T follicular helper cell (primary cell): ENCODE measurements around the gene AP5B1.
"Not testable (repeated sequence)": the region's sequence is repeated elsewhere in the genome, so short reads cannot be mapped to it uniquely, and the experiment has no call there.

Experiments
- DNase-seq: peaks from one replicate; pipeline ENCODE4 v3.0.0-alpha.2; 2020; ENCODE audit warnings: low read depth

Gene AP5B1

GRCh38 chr11:65767406-65767805 lies 13.4 kb downstream of the AP5B1 start:
- DNase-seq, result no peak

GRCh38 chr11:65766535-65766934 lies 14.2 kb downstream of the AP5B1 start:
- DNase-seq, result no peak

- DNase-seq, result no peak
These were observed 16.3 kb downstream of the AP5B1 start for GRCh38 chr11:65764434-65764833.

GRCh38 chr11:65762816-65763215 lies 18.0 kb downstream of the AP5B1 start:
- DNase-seq, result not testable (repeated sequence)

GRCh38 chr11:65762169-65762568 lies 18.6 kb downstream of the AP5B1 start:
- not testable (repeated sequence) for DNase-seq

GRCh38 chr11:65745049-65745448 lies 35.7 kb downstream of the AP5B1 start:
- no peak for DNase-seq

GRCh38 chr11:65744699-65745042 lies 36.1 kb downstream of the AP5B1 start:
- no peak for DNase-seq

- no peak for DNase-seq
These were observed 36.6 kb downstream of the AP5B1 start for GRCh38 chr11:65744026-65744698.

GRCh38 chr11:65743681-65744025 lies 37.1 kb downstream of the AP5B1 start:
- DNase-seq, result no peak

- no peak for DNase-seq
These were observed 38.4 kb downstream of the AP5B1 start for GRCh38 chr11:65742353-65742752.

- no peak for DNase-seq
These were observed 39.6 kb downstream of the AP5B1 start for GRCh38 chr11:65741185-65741584.

- DNase-seq, result no peak
These were observed 41.8 kb downstream of the AP5B1 start for GRCh38 chr11:65739022-65739421.

- no peak for DNase-seq
These were observed 44.0 kb downstream of the AP5B1 start for GRCh38 chr11:65736810-65737209.

GRCh38 chr11:65735111-65735510 lies 45.7 kb downstream of the AP5B1 start:
- DNase-seq, result not testable (repeated sequence)

GRCh38 chr11:65730461-65730860 lies 50.3 kb downstream of the AP5B1 start:
- DNase-seq, result no peak

GRCh38 chr11:65727865-65728264 lies 52.9 kb downstream of the AP5B1 start:
- DNase-seq, result no peak

GRCh38 chr11:65726660-65727059 lies 54.1 kb downstream of the AP5B1 start:
- DNase-seq, result no peak
